Adipose tissue (tissue), 3 donors: Measurements from ENCODE around the gene SLC12A6. TPM values are rescaled to one million over a fixed set of nuclear protein-coding genes. Genes with fewer than 3 reads are reported as not detected.

Experiments used
- H3K27ac ChIP-seq: one replicate; pipeline ENCODE4 v1.5.1; 2013; ENCODE audit warnings: low read depth, low read length
- WGBS, 3 donors: extraction: QIAGEN DNeasy Blood & Tissue Kit; methylation state at CpG; one replicate each; pipeline ENCODE4 v1.1.7; 2013; 5-methylcytosine and 5-hydroxymethylcytosine counted together
- polyA plus RNA-seq, 3 donors: library from polyadenylated mRNA; stranded (reverse); fragments of 200-250 nt; gene quantifications; one replicate each; pipeline ENCODE4 v1.2.3, GENCODE V29; 2013
- donor health status: healthy with polysubstance abuse.
- donor health status: Bipolar disorder and iron deficiency.
- donor health status: healthy.

SLC12A6 gene
- polyA plus RNA-seq, 3 donors, result 3.6 to 7.6 (median 5.8) TPM

DNA sequence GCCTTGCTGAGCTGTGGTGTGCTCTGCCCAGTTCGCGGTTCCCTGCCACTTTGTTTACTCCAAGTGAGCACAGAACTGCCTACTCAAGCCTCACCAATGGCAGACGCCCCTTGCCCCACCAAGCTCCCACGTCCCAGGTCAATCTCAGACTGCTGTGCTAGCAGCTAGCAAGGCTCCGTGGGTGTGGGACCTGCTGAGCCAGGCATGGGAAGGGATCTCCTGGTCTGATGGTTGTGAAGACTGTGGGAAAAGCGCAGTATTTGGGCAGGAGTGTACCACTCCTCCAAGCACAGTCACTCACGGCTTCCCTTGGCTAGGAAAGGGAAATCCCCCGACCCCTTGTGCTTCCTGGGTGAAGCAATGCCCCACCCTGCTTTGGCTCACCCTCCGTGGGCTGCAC, 45.0 kb downstream of the SLC12A6 start:
- 86 to 96% (median 95%) methylated on average over 9 of the region's 9 CpGs for WGBS, 3 donors
- no peak overlapping the region for H3K27ac ChIP-seq

DNA sequence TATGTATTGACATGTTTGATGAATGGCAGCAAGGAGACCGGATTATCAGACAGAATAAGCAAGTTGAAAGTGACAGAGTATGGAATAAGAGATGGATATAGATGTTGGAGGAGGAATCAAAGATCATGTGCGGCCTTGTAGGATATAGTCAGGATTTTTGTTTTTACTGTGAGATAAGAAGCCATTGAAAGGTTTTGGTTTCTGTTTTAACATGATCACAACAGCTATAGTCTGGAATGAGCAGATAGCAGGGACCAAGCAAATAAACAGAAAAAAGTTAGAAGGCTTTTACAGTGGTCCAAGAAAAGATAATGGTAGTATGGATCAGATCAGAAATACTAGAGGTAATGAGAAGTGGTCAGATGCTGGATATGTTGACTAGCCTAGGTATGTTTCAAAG, 52.6 kb downstream of the SLC12A6 start:
- H3K27ac ChIP-seq, result no peak overlapping the region
- 72 to 94% (median 86%) methylated on average over 2 of the region's 2 CpGs for WGBS, 3 donors

- WGBS, 3 donors, result 38 to 95% (median 92%) methylated on average over 1 of the region's 1 CpG
- no peak overlapping the region for H3K27ac ChIP-seq
These were observed 55.2 kb downstream of the SLC12A6 start for GRCh38 chr15:34282384-34282783.

DNA sequence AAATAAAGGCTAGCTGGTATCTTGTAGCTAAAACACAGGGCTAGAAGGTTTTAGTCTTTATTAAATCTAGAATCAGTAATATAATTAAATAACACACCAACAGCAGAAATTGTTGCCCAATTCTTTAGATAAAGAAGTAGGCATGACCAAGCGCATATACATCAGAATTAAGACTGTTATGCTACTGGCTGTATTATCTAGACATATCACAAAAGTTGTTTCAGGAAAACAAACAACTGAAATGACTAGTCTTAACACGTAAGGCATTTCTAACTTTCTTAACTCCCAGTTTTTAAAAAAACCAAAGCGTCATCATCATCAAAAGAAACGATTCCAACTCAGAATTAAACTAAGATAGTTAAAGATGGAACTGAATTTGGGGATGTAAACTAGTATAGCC, 57.4 kb downstream of the SLC12A6 start:
- H3K27ac ChIP-seq, result no peak overlapping the region
- WGBS, 3 donors, result 82 to 96% (median 95%) methylated on average over 4 of the region's 4 CpGs

DNA sequence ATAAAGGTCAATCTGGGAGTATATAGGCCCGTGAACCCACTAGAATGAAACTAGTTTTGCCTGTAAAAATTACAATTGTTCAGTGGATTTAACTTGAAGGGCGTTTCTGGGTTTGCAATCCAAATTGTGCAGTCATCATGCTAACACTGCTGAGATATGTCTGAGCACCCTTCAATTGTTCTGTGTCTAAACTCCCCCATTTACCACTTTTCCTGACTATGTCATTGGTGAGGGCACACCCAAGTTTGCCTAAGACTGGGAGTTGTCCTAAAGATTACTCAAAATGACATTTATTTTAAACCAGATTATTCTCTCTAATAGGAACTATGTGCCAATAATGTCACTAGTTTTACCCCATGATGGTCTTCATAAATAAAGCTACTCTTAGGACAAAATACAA, 58.2 kb downstream of the SLC12A6 start:
- H3K27ac ChIP-seq, result no peak overlapping the region
- 80 to 86% (median 81%) methylated on average over 2 of the region's 2 CpGs for WGBS, 3 donors

GRCh38 chr15:34275721-34276120, 61.9 kb downstream of the SLC12A6 start:
- 77 to 87% (median 86%) methylated on average over 1 of the region's 1 CpG for WGBS, 3 donors
- H3K27ac ChIP-seq, result no peak overlapping the region

GRCh38 chr15:34275154-34275553, 62.4 kb downstream of the SLC12A6 start:
- H3K27ac ChIP-seq, result no peak overlapping the region

DNA sequence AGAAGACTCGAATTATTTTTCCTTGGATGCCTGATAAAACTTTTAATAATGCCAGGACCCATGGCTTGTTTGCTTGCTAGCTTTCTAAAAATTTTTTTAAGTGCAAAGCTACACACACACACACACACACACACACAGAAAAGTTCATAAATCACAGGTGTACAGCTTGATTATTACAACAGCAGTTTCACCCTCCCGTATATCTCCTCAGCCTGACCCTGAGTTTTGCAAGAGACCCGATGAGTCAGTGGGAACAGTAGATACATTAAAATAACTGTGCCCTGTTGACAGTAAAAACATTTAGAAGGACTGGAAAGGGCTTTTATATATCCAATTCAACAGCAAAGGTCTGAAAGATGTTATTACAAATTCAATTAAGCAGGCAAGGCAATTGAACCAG, 66.1 kb downstream of the SLC12A6 start:
- whole genome bisulfite sequencing, 3 donors, result 63 to 73% (median 65%) methylated on average over 3 of the region's 3 CpGs
- no peak overlapping the region for H3K27ac ChIP-seq

DNA sequence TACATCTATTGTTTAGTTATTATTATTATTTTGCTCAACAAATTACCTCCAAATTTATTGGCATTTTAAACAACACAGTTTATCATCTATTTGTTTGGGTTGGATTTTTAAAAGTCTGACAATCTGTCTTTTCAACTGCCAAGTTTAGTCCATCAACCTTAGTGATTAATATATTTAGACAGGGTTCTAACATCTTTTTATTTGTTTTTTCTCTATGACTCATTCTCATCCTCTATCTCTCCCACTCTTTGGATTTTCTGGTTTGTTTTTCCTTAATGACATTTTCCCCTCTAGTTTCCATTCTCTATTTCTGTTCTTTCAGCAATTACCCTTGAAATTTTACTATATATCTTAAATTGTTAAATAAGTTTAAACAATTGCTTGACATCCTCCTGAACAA, 70.8 kb downstream of the SLC12A6 start:
- H3K27ac ChIP-seq, result no peak overlapping the region

- 85% methylated on average over 2 of the region's 2 CpGs for WGBS, 3 donors
- H3K27ac ChIP-seq, result no peak overlapping the region
These were observed 73.5 kb downstream of the SLC12A6 start for GRCh38 chr15:34264076-34264475.

DNA sequence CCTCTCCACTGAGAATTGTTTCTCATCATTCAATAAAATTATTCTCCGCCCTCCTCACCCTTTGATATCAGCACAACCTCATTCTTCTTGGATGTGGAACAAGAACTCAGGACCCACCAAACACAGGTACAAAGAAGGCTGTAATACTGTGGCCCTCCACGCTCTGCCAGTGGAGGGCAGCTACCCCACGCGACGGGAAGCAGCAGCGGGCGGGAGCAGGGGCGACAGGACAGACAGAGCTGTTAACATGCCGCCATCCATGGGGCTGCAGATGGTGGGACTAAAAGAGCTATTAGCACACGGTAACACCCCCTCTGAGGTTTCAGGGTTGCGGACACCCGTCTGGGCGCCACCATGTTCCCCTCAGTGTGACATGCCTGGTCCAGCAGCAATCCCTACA, 75.2 kb downstream of the SLC12A6 start:
- no peak overlapping the region for H3K27ac ChIP-seq
- 89 to 97% (median 97%) methylated on average over 13 of the region's 13 CpGs for WGBS, 3 donors

DNA sequence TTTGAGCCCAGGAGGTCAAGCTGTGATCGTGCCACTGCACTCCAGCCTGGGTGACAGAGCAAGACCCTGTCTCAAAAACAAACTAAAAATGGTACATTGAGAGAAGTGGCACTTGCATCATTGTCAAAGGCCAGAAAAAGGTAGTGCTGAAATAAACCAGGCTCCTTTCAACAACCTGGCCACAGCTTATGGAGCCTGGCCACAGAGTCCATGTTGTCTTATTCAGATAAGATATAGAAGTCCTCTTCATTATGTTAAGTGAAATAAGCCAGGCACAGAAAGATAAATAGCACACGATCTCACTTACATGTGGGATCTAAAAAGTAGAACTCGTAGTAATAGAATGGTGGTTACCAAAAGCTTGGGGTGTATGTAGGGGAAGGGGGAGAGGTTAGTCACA, 78.0 kb downstream of the SLC12A6 start:
- WGBS, 3 donors, result 78 to 90% (median 82%) methylated on average over 3 of the region's 3 CpGs
- H3K27ac ChIP-seq, result no peak overlapping the region

DNA sequence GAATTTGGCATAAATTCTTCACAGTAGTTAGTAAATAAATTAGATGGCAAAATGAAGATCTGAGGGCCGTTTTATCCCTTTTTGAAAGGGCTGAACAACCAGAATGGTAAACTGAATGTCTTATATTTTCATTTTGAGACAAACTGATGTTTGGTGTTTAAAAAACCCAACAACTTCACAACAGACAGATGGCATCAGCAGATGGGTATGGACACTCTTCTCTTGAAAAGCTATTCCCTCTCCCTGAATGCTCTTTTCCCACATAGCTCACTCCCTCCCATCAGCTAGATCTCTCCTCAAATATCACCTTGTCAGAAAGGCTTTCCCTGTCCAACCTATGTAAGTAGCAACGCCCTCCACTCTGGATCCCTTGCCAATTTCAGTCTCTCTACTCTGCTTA, 79.4 kb downstream of the SLC12A6 start:
- H3K27ac ChIP-seq, result no peak overlapping the region
- 81 to 91% (median 91%) methylated on average over 2 of the region's 2 CpGs for WGBS, 3 donors

DNA sequence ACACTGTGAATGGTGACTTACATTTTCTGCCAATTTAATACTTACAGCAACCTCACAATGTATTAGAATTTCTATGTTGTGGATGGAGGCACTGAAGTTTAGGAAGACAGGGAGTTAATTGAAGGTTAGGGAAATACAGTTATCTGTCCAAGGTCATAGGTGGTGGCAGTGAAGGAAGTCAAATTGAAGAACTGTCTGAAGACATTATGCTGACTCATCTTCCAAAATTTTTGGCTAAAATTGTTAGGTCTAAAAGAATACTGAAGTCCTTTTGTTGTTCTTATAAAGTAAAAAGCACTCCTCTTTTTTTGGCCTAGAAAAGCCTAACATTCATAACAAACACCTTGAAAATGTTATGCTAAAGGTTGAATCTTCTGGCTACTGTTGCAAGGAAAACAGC, 85.0 kb downstream of the SLC12A6 start:
- H3K27ac ChIP-seq, result no peak overlapping the region

DNA sequence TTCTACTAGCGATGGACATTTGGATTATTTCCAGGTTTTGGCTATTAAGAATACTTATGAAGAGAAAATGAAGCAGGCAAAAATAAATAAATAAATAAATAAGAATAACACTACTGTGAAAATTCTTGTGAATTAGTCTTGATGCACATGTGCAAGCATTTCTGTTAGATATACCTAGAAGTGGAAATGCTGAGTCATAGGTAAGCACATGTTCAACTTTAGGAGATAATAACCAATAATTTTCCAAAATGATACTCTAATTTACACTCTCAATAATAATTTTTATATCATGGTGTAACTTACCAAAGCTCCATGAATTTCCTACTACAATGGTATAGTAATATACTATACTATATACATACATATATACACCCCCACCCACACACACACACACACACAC, 89.4 kb downstream of the SLC12A6 start:
- no peak overlapping the region for H3K27ac ChIP-seq
- 97 to 100% (median 100%) methylated on average over 1 of the region's 1 CpG for WGBS, 3 donors

DNA sequence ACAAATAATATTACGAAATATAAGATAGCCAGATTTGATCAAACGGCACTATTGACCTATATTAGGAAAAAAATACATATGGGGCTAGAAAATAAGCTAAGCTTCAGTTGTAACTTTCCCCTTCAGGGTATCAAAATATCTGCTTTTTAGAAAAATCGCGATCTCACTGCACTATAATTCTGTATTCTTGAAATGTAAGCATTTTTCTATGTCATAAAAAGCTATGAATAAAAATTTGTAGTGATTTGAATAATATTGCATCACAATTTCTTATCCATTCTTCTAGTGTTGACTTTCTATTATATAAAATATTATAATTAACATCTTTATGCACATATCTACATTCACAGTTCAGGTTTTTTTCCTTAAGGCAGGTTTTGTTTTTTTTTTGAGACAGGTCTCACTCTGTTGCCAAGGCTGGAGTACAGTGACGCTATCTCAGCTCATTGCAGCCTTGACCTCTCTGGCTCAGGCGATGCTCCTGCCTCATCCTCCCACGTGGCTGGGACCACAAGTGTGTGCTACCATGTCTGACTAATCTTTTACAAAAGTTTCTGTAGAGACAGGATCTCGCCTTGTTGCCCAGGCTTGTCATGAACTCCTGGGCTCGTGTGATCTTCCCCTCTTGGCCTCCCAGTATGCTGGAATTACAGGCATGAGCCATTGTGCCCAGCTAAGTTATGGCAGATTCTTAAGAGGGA, 91.2 kb downstream of the SLC12A6 start:
- H3K27ac ChIP-seq, result no peak overlapping the region
- WGBS, 3 donors, result 82 to 84% (median 82%) methylated on average over 9 of the region's 9 CpGs

DNA sequence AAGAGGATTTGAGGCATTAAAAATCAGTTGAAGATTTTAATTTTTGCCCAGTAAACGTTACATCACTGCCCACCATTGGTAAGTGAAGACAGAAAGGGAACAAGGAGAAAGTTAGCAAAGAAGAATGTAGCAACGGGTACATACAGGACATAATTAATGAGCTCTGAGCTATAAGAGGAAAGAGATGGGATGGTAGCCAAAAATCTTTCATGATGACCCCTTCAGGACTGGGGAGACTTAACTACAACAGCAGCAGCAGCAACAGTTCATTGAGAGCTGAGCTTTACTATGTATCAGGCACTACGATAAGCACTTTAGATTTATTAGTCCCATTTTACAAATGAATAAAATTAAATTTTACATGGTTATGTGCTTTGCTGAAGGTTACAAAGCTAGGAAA, 94.4 kb downstream of the SLC12A6 start:
- WGBS, 3 donors, result 57 to 67% (median 64%) methylated on average over 3 of the region's 3 CpGs
- H3K27ac ChIP-seq, result no peak overlapping the region

DNA sequence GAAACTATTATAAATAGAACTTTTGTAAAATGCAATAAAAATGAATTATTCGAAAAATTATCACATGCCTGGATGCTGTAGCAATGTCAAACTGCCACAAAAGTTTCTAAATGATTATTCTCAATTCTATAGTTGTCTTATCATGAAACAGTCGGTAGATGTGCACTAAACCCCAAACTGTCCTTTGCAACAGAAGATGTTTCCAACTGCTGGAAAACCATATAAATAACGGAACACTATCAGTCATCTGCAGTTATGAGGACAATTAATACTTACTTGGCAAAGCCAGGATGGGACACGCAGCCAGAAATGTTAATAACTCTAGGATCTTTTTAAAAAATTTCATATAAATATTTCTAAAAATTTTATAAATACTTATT, 95.3 kb downstream of the SLC12A6 start:
- no peak overlapping the region for H3K27ac ChIP-seq
- WGBS, 3 donors, result 87 to 93% (median 88%) methylated on average over 4 of the region's 4 CpGs

GRCh38 chr15:34241376-34242330, 95.9 kb downstream of the SLC12A6 start:
- WGBS, 3 donors, result 36 to 60% (median 57%) methylated on average over 1 of the region's 1 CpG
- no peak overlapping the region for H3K27ac ChIP-seq

DNA sequence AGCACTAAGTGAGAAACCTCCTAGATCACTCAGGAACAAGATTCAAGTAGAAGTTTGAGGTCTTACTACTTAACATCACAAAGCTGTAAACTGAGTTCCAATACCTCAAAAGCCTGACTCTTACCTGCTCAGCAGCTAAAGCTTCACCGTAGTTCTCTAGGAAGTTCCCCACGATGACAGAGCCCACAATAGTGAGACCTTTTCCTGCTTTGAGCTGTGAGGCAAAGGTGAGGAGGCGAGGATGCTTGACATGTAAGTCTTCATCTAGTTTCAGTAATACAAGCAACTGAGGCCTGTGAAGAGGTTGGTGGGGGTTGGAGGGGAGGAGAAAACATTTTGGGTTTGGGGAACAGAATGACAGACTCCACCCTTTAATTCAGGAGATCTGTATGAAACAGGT, 97.0 kb downstream of the SLC12A6 start:
- 80 to 90% (median 89%) methylated on average over 3 of the region's 3 CpGs for WGBS, 3 donors
- H3K27ac ChIP-seq, result no peak overlapping the region
